Stimulated activated CD4-positive, alpha-beta T cell treated with anti-CD3 and anti-CD28 coated beads, Interleukin-1b, Interleukin-23, amount 100 ng/mL, for 1 hour (primary cell): ENCODE results near the gene KRT39.

Source experiments
- DNase-seq, 2 donors: peaks; one replicate each; pipeline ENCODE4 v3.0.0-alpha.2; 2020; ENCODE audit warnings: low read depth in 2 of 2

The KRT39 gene

DNA sequence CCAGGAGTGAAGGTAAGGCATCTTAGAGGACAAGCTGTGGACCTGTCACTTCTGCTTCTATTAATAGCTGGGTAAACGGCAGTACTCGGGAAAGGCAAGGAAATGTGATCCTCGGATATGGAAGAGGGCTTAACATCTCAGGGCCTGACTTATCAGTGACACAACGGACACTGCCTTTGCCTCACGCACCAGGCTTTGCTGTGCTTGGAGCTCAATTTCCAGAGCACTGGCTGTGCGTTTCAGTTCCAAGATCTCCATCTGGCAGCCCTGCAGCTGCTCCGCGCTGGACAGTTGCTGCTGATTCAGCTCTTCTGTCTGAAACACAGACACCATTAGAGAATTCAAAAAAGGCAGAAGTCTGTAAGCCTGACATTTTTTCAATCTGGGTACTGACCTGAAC is 13.8 kb upstream of the KRT39 start:
- no peak for DNase-seq

DNA sequence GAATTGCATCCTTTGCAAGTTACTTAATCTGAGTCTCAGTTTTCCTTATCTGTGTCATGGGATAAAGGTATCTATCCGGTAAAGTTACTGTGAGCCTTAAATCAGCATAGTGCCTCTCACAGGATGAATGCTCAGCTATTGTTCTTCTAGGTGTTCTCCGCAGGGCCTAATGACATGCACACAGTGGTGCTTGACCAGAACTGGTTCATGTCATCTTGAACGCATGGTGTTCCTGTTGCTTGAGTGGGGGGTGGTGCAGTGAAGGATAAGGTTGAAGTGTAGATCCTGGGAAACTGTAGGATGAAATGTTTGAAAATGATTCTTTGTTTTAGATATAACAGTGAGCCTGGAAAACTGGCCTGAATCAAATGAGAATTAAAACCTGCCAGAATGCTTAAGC is 13.4 kb upstream of the KRT39 start:
- no peak for DNase-seq

DNA sequence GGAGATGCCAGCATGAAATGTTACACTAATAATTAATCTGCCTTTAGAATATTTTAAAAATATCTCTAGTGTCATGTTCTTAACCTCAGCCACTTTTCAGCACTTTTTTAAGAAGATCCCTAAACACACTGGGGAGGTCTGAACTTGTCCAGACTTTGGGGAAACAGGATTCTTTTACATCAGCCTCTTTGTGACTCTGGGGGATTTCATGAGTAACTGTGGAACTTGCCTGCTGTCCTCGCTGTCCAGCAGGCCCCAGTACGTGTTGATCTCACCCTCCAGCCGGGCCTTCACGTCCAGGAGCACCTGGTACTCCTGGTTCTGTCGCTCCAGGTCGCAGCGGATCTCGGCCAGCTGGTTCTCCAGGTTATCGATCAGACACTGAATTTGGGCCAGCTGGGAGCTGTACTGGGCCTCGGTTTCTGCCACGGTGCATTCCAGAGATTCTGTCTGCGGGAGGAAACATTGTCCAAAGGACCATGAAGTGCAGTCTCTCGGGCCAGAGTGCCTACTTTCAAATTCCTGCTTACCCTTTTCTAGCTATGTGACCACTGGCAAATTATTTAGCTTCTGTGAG is 11.9 kb upstream of the KRT39 start:
- DNase-seq, result no peak

DNA sequence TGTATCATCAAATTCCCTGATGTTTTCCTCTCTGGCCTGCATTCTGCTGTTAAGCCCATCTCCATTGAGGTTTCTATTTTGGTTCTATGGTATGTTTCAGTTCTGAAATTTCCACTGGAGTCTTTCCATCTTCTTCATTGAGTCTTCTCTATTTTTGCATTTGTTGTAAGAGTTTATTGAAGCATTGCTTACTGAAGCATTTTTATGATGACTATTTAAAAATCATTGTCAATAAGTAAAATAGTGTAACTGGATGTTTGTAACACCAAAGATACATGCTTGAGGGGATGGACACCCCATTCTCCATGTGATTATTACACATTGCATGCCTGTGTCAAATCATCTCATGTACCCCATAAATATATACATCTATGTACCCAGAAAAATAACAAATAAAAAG is 8.8 kb upstream of the KRT39 start:
- DNase-seq, result no peak

DNA sequence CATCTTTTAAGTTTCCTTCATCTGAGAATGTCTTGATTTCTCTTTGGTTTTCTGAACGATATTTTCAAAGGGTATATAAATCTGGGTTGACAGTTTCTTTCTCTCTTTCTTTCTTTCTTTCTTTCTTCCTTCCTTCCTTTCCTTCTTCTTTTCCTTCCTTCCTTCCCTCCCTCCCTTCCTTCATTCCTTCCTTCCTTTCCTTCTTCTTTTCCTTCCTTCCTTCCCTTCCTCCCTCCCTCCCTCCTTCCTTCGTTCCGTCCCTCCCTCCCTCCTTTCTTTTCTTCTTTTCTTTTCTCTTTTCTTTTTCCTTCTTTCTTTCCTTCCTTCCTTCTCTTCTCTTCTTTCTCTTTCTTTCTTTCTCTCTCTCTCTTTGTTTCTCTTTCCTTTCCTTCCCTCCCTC is 7.6 kb upstream of the KRT39 start:
- no peak for DNase-seq

DNA sequence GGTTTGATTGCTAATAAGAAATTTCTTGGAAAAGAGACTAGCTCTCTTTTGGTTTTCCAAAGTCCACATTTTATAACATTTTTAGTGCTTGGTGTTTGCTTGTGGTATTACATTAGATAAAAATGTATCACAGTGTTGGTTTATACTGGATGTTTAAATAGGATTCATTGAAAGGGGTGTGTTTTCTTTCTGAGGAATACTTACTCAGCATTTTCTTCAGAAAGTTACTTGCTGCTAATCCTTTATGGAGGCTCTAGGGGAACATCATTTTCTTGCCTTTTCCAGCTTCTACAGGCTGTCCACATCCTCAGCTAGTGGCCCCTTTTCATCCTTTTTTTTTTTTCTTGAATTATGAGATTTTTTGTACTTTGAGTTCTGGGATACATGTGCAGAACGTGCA is 834 bp upstream of the KRT39 start:
- no peak for DNase-seq

DNA sequence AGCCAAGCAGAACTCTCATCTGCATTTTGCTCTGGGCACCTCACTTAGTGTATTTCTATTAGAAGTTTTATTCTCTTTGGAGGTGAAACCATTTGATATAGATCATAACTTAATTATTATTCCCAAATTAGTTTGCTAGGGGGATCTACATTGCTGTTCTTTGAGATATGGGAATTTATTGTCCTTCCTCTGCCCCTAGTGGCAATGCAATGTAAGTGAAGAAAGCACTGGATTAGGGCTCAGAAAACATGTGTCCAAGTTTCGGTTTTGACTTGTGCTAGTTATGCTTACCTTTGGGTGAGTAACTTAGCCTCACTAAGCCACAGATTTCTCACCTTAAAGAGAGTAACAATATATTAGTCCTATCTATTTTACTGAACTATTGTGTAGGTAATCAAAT is 2.9 kb downstream of the KRT39 start:
- DNase-seq, result no peak

DNA sequence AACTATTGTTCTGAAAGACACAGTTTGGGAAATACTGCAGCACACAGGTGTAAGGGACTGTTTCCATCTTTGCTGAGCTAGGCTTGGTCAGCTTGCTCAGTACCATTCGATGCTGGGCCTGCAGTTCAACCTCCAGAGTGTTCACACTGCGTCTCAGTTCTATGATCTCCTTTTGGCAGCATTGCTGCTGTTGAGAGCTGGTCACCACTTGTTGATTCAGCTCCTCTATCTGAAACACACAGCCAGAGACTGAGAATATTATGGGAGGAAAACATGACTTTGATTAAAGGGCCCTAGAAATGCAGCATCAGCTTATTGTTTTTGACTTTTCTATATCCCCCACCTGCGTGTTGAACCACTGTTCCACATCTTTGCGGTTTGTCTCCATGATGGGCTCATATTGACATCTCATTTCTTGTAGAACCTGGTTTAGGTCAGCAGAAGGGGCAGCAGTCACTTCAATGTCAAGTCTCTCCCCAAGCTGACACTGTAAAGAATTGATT is 4.6 kb downstream of the KRT39 start:
- no peak for DNase-seq

DNA sequence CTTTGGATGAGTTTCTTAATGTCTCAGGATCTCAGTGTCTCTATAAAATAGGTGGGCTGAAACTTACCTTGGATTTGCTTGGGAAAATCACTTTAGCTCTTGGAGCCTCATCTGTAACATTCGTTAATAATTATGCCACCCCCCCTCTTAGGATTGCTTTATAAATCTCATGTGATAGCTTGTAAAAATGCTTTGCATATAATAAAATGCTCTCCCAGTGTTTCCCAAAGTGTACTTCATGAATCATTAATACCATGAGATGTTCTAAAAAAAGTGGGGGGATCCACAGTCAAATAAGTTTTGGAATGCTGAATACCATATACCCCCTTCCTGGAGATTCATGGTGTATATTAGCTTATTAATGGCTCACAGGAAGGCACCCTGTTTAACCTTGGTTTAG is 5.2 kb downstream of the KRT39 start:
- no peak for DNase-seq

DNA sequence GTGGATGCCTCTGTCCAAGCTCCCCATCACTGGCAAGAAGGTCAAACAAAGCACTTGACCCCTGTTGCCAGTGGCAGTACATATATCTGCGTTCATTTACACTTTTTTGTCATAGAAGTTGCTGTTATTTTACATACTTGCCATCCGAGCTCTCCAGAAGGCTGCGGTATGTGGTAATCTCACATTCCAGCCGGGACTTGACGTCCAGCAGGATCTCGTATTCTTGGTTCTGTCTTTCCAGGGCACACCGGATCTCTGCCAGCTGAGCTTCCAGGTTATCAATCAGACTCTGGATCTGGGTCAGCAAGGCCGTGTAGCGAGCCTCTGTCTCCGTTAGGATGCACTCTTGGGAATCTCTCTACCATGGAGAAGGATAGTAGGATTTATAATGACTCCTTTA is 6.6 kb downstream of the KRT39 start:
- DNase-seq, result no peak

DNA sequence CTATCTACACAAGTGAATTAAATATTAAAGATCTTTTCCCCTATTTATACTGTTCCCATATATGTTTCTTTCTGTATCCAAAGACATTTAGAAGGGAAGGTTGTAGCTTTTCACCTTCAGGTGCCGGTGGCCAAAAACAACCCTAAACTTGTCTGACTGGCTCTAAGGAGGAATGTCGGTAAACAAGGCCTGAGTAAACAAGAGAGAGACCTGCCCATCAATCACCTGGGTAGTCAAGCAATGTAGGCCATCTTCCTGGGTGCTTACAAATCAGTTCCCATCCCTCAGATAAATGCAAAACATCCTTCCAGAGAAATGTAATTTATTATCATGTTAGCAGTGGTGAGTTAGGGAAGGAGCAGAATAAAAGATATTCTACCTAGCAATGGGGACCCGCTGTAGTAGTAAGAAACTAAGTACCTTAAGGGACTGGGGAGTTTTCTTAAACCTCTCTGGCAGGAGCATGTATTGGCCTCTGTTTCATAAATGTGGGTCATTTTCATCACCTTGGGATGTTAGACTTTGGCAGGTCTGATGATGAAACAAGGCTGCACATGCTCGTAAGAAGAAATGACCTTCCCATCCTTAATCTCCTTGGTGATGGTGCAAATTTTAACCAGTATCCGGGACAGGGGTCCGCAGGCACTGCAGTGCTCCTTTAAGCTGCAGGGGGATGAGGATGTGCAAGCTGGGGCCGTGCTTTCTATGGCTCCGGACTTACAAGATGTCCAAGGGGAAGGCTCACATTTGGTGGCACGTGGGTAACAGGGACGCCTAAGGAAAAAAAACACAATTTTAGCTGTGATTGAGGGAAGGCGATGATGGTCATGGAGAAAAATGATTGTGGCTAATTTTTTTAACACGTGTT is 8.4 kb downstream of the KRT39 start:
- DNase-seq, result no peak

DNA sequence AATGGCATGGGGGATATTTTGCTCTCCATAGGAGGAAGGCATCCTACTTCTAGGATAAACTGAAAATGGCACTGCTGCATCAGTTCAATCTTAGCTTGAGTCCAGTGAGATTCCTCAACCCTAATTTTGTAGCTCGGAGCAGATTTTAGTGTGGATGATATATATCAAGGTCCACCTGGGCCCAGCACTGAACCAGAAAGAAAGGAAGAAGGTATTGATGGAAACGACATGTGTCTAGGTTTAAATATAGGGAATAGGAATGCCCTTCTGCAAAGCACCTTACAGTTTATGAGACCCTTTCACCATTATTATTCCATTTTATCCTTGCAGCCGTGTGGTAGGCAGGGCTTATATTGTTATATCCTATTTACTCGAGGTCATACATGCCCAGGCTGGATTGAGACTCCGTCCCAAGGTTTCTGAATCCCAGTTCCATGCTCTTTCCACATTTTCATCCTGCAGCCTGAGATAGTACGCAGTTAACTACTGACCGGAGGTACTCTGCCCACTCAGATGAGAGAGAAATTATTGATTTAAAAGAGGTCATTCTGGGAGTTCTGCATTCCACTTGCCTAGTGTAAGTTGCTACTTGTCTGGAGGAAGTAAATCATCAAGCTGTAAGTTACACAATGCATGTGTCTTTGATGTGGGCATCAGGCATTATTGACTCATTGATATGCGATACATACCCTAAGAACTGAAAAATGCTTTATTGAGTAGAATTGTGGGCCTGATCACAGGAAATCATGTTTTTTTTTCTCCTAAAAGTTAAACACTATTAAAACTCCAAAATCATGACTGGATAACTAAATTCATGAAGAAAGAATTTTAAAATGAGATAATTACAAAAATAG is 10.1 kb downstream of the KRT39 start:
- no peak for DNase-seq

DNA sequence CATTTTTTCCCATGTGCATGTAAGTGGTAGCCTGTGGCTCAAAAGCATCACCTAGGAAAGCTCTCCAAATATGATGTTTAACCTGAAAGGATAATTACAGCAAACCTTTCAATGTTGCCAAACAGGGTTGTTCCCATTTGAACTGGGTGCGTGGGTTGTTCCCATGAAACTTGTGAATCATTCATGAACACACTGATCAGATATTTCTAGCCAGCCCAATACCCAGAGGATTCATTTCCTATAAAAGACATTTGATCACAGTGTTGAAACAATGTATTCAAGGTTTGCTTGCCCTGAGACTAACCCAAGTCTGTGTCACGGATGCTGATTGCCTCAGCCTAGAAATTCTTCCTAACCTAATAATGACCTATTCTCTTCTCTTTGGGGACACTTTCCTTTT is 12.9 kb downstream of the KRT39 start:
- DNase-seq, result no peak

DNA sequence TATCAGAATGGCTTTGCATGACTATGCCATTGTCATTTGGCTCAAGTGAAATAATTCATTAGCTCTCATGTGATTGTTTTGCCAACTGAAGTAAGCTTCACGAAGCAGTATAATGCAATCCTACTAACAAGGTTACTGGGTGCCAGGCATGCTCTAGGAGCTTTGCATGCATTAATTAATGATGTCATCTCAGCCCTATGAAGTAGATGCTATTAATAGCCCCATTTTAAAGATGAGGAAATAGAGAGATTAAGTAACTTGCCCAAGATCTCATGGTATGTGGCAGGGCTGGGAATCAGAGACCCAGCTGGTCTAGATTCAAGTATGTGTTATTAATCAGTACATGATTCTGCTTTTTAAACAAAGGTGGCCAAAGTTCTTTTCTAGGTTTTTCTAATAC is 14.1 kb downstream of the KRT39 start:
- DNase-seq, result no peak

DNA sequence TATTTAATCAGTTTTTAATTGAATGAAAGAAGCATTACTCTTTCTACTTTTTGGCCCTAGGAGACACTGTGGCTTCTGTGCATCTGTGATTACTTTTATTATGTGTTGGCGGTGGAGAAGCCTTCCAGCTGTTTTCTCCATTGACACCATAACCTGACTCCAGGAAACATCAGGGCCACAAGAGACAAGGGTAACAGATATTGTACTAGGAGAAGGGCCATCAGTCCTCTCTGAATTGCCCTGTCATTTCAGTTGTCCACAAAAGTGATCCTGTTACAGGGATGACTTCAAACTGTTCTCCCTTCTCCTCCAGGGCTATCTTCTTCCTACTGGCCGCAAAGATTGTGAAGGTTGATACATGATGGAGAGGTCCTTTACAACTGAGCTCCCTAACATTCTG is 14.6 kb downstream of the KRT39 start:
- no peak for DNase-seq

DNA sequence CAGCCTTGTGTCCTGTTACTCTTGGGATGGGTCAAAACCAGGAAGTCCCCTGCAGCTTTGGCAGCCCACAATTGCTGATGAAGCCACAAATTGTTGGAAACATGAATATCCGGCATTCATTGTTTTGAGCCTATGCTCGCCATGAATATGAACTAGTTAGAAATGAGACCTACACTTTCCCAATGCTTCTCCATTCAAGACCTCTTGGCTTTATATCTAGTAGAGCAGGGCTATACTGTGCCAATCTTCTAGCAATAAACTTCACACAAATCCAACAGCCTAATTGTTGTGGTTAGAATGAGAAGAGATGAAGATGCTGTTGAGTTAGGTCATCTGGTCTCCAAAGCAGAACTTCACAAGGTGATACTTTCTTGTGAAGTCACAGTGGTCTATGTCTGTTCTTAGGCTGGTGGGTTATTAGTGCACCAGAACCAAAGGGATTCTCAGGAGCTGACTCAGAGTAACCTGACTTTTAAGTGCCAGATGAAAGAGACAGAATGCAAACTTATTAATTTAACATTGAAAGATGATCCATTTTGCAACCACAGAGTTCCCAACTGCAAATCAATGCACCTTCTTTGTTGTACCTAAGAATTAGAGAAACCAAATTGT is 15.6 kb downstream of the KRT39 start:
- no peak for DNase-seq

DNA sequence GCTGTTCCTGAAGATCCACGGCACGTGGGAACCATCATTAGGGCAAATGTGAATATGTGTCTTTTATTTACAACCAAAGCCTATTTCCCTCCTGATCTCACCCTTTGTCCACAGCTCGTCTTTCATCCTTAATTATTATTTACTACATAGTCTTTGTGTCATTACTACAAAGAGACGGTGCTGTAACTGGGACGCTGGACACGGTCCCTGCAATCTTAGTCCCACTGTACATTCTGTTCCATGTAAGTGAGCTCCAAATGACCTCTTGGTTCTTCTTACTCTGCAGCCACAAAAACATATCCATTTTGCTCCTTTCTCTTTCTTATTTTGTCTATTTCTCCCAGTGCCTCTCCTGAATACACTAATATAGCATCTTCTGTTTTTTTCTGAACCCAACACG is 16.6 kb downstream of the KRT39 start:
- DNase-seq, result no peak

DNA sequence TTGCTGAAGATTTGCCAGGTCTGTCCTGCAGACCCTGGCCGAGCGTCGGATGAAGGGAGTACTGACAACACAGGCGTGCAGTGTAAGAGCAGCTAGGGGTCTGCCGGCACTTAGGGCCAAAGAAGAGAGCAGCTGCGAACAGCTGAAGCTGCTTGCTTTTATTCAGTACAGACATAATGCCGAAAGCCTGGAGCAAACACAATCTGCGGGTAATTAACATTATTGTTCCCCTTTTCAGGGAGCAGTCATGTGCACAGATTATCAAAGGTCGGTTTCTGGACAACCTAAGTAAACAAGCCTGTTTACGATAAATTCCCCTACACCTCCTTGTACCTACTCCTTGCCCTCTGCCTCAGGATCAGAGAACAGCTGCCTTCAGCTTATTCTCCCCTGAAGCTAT is 17.3 kb downstream of the KRT39 start:
- DNase-seq, result no peak

DNA sequence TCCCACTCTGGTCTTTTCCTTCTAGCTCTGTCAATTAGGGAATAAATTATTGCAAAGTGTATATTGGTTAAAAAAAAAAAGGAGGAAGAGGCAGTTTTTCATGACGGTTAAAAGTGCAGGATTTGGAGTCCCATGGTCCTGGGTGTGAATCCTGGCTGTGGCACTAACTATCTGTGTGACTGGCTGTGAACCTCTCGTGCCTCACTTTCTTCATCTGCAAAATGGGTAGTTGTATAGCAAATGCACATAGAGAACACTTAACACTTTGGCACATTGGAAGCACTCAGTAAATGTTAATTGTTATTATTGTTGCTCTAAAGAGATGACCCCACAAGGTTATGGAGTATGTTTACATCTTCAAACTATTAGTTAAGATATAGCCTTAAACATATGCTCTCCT is 18.8 kb downstream of the KRT39 start:
- no peak for DNase-seq

DNA sequence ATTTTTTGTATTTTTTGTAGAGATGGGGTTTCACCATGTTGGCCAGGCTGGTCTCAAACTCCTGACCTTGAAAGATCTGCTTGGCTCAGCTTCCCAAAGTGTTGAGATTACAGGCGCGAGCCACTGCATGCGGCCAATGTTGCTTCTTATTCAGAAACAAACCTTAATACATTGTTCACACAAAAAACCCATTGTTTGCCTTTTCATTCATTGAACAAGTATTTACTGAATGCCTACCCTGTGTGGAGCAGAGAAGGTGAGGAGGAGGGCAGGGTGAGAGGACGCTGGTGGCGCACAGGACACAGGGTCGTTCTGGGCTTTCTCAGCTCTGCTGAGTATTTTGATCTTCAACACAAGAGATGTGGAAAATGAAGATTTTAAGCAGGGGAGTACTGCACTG is 21.3 kb downstream of the KRT39 start:
- DNase-seq, result no peak

DNA sequence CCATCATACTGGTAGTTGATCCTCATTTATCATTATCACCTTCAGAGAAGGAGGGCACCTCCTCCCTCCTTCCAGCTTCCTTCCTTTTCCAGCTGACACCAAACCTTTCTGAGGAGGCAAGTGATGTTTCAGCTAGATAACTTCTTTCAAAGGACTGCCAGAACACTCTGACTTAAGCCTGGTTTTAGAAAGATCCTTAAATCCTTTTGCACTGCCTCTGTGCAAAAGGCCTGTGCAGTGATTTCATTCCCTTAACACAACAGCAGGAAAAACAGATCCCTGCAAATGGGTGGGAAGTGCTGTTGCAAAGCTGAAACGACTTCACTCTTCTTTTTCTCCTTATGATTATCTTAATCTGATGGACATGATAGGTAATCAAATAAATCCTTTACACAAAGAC is 22.2 kb downstream of the KRT39 start:
- DNase-seq, result no peak

DNA sequence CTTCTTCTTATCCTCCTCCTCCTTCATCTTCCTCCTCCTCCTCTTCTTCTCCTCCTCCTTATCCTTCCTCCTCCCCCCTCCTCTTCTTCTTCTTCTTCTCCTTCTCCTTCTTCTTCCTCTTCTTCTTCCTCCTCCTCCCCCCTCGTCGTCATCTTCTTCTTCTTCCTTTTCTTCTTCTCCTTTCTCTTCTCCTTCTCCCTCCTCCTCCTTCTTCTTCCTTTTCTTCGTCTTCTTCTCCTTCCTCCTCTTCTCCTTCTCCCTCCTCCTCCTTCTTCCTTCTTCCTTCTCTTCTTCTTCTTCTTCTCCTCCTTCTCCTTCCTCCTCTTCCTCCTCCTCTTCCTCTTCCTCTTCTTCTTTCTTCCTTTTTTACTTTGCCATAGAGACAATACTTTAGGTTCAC is 24.2 kb downstream of the KRT39 start:
- no peak for DNase-seq
